T-helper 22 cell (primary cell): ENCODE results near the gene IFI27.
A peak's percentile ranks its signal among the peaks of the same experiment; 100 is the strongest.

ENCODE experiments used
- DNase-seq: peaks from one replicate; pipeline ENCODE4 v3.0.0-alpha.2; 2020; ENCODE audit warnings: low read depth

The IFI27 gene

GRCh38 chr14:94125659-94126418, 15.3 kb downstream of the IFI27 start:
- DNase-seq: no peak

- no peak for DNase-seq
Measured at GRCh38 chr14:94126419-94126677, 15.8 kb downstream of the IFI27 start.

- no peak for DNase-seq
Measured at GRCh38 chr14:94126800-94127199, 16.3 kb downstream of the IFI27 start.

GRCh38 chr14:94127330-94127729, 16.8 kb downstream of the IFI27 start:
- no peak for DNase-seq

GRCh38 chr14:94128216-94128839, 17.8 kb downstream of the IFI27 start:
- DNase-seq: no peak

- peak; percentile 62 for DNase-seq
Measured at GRCh38 chr14:94129111-94129757, 18.7 kb downstream of the IFI27 start, which contains the start of gene IFI27L2. IFI27L2 (minus strand) TSS chr14:94129604; CDS start chr14:94129564, 40 bp downstream.

GRCh38 chr14:94129758-94130414, 19.4 kb downstream of the IFI27 start:
- DNase-seq: peak; percentile 13

GRCh38 chr14:94132285-94132887, 21.9 kb downstream of the IFI27 start:
- peak; percentile 20 for DNase-seq

GRCh38 chr14:94135476-94135875, 24.9 kb downstream of the IFI27 start:
- DNase-seq: no peak

- peak; percentile 57 for DNase-seq
Measured at GRCh38 chr14:94136575-94137331, 26.2 kb downstream of the IFI27 start.

GRCh38 chr14:94138251-94138650, 27.7 kb downstream of the IFI27 start:
- no peak for DNase-seq

- no peak for DNase-seq
Measured at GRCh38 chr14:94139006-94139405, 28.5 kb downstream of the IFI27 start.

GRCh38 chr14:94139421-94139820, 28.9 kb downstream of the IFI27 start:
- DNase-seq: no peak

- no peak for DNase-seq
Measured at GRCh38 chr14:94142247-94142646, 31.7 kb downstream of the IFI27 start.

- no peak for DNase-seq
Measured at GRCh38 chr14:94142836-94143235, 32.3 kb downstream of the IFI27 start.

GRCh38 chr14:94143239-94143638, 32.7 kb downstream of the IFI27 start:
- no peak for DNase-seq

- DNase-seq: no peak
Measured at GRCh38 chr14:94143711-94144110, 33.2 kb downstream of the IFI27 start.

GRCh38 chr14:94144765-94145164, 34.2 kb downstream of the IFI27 start:
- no peak for DNase-seq

GRCh38 chr14:94145902-94146527, 35.5 kb downstream of the IFI27 start:
- no peak for DNase-seq

GRCh38 chr14:94152676-94153075, 42.1 kb downstream of the IFI27 start:
- DNase-seq: no peak

- DNase-seq: no peak
Measured at GRCh38 chr14:94153750-94154342, 43.3 kb downstream of the IFI27 start.
